K562 (cell line): ENCODE measurements around the gene IGDCC3. TPM values are rescaled to one million over a fixed set of nuclear protein-coding genes. Genes with fewer than 3 reads are reported as not detected.

Experiments used
- ATAC-seq: fragments of 200-7000 bp; cut with Tn5 transposase; 3 replicates; pipeline ENCODE4 v1.9.1; 2020; ENCODE audit warnings: moderate library complexity
- BruUV-seq: library from RNA; stranded (reverse); fragments of 400-500 nt; replicated peaks from 2 replicates; lab custom pipeline; 2021; lab: Mats Ljungman, UMichigan
- CTCF ChIA-PET: fragments of 300-600 bp; formaldehyde crosslinking; extraction: SDS; loops from one replicate; lab custom pipeline; 2021; ENCODE audit warnings: low intra/inter-chr PET ratio; lab: Yijun Ruan, JAX
- POLR2A ChIA-PET: fragments of 300-600, 350-650 bp; sonication (Branson Sonifier 250); formaldehyde crosslinking; extraction: SDS; loops from one replicate; lab custom pipeline; 2021; ENCODE audit warnings: antibody characterized with exemption, inconsistent platforms; lab: Yijun Ruan, JAX
- DNase-seq, 4 experiments: peaks; one replicate each; pipeline versions ENCODE4 v3.0.0 to v3.0.0-alpha.2; 2011 to 2018; ENCODE audit warnings: low spot score in 3 of 4, mixed read lengths in 3 of 4; ENCODE audit errors: extremely low read depth in 1 of 4
- FAIRE-seq: peaks from 2 replicates; lab custom pipeline; 2011; peaks lifted over from hg19 to GRCh38; lab: Jason Lieb, UNC
- H2AFZ ChIP-seq: 2 replicates; pipeline ENCODE4 v1.6.0; 2011; ENCODE audit warnings: low read depth, low read length, control low read depth, inconsistent platforms
- H3K27ac ChIP-seq: fragments of 200-600 bp; 3 replicates; pipeline ENCODE4 v1.8.0; 2011; ENCODE audit warnings: low read depth, mild to moderate bottlenecking, control low read depth, inconsistent platforms, low read length, moderate library complexity, mixed read lengths; ENCODE audit errors: extremely low read depth
- H3K27me3 ChIP-seq, 2 experiments: fragments of 300-600 bp in 1 of 2; 2 replicates in 1 of 2; 3 replicates in 1 of 2; pipeline versions ENCODE4 v1.6.0 to v1.8.0; 2011; ENCODE audit warnings: inconsistent platforms in 2 of 2, low read length in 2 of 2, mild to moderate bottlenecking in 1 of 2, mixed read lengths in 1 of 2, moderate library complexity in 1 of 2; ENCODE audit not compliant: control insufficient read depth in 2 of 2, insufficient read depth in 2 of 2
- H3K36me3 ChIP-seq: fragments of 300-600 bp; 3 replicates; pipeline ENCODE4 v1.8.0; 2011; ENCODE audit warnings: mild to moderate bottlenecking, low read length, inconsistent platforms; ENCODE audit not compliant: control insufficient read depth, insufficient read depth
- H3K4me1 ChIP-seq, 2 experiments: fragments of 200-600 bp in 1 of 2; replicated peaks in 1 of 2; 2 replicates in 1 of 2; 3 replicates in 1 of 2; pipeline versions ENCODE4 v1.5.1 to v1.8.0; 2011; ENCODE audit warnings: inconsistent platforms in 2 of 2, low read length in 2 of 2, mild to moderate bottlenecking in 1 of 2, mixed read lengths in 1 of 2, moderate library complexity in 1 of 2; ENCODE audit not compliant: control insufficient read depth in 2 of 2, insufficient read depth in 2 of 2
- H3K4me2 ChIP-seq: 2 replicates; pipeline ENCODE4 v1.6.1; 2011; ENCODE audit warnings: low read length, control low read depth, inconsistent platforms, mixed read lengths; ENCODE audit not compliant: insufficient read depth
- H3K4me3 ChIP-seq: fragments of 200-600 bp; sonication (generic), shearing (Covaris generic); 2 replicates; pipeline ENCODE4 v1.5.1; 2016; ENCODE audit warnings: control low read depth, inconsistent platforms
- H3K79me2 ChIP-seq: fragments of 200-600 bp; 3 replicates; pipeline ENCODE4 v1.8.0; 2011; ENCODE audit warnings: low read length, inconsistent platforms; ENCODE audit not compliant: control insufficient read depth, insufficient read depth
- H3K9ac ChIP-seq, 2 experiments: 2 replicates each; pipeline versions ENCODE4 v1.6.0 to v1.6.1; 2011; ENCODE audit warnings: low read depth in 2 of 2, low read length in 2 of 2, control low read depth in 1 of 2, inconsistent platforms in 1 of 2, mild to moderate bottlenecking in 1 of 2, mixed read lengths in 1 of 2; ENCODE audit not compliant: insufficient read depth in 1 of 2
- H3K9me1 ChIP-seq: one replicate; pipeline ENCODE4 v1.6.0; 2011; ENCODE audit warnings: inconsistent platforms, mild to moderate bottlenecking, low read length, moderate library complexity; ENCODE audit not compliant: control insufficient read depth, insufficient read depth
- H3K9me3 ChIP-seq: replicated peaks from 2 replicates; pipeline ENCODE4 v1.5.1; 2011; ENCODE audit warnings: low read depth, low read length, inconsistent platforms; ENCODE audit not compliant: control insufficient read depth, insufficient read depth
- H4K20me1 ChIP-seq: replicated peaks from 2 replicates; pipeline ENCODE4 v1.6.1; 2011; ENCODE audit warnings: low read length, inconsistent platforms, mixed read lengths; ENCODE audit not compliant: control insufficient read depth, insufficient read depth
- CHD1 ChIP-seq: fragments of 200-600 bp; sonication (generic); IDR thresholded peaks from one replicate; pipeline ENCODE4 v1.6.1; 2012; ENCODE audit warnings: mild to moderate bottlenecking, moderate library complexity, low read length, inconsistent platforms
- CREBBP ChIP-seq: IDR thresholded peaks from one replicate; pipeline ENCODE4 v1.6.1; 2012; ENCODE audit warnings: low read depth, mild to moderate bottlenecking, control low read depth, inconsistent platforms, low read length
- CXXC5 ChIP-seq: fragments of 250-450 bp; sonication (Bioruptor Pico); IDR thresholded peaks from 2 replicates; pipeline ENCODE4 v1.8.0; 2022; ENCODE audit warnings: inconsistent platforms, mild to moderate bottlenecking, moderate library complexity
- DACH1 ChIP-seq: fragments of 450-650 bp; IDR thresholded peaks from 2 replicates; pipeline ENCODE4 v1.6.1; 2018; ENCODE audit not compliant: partially characterized antibody
- EGR1 ChIP-seq: fragments of 450-650 bp; conservative IDR thresholded peaks from 2 replicates; pipeline ENCODE4 v1.6.1; 2017; ENCODE audit warnings: mild to moderate bottlenecking
- EP400 ChIP-seq: fragments of 450-650 bp; IDR thresholded peaks from 2 replicates; pipeline ENCODE4 v1.6.1; 2017; ENCODE audit warnings: antibody characterized with exemption, mild to moderate bottlenecking, moderate library complexity
- HMG20A ChIP-seq: fragments of 450-650 bp; formaldehyde crosslinking; conservative IDR thresholded peaks from 2 replicates; pipeline ENCODE4 v1.4.0; 2020; ENCODE audit warnings: mild to moderate bottlenecking, mixed read lengths
- LARP7 ChIP-seq: fragments of 450-650 bp; IDR thresholded peaks from 2 replicates; pipeline ENCODE4 v1.6.1; 2016
- NR2C2 ChIP-seq, 2 experiments: fragments of 200-800 bp in 1 of 2; sonication (Bioruptor generic) in 1 of 2; sonication (generic) in 1 of 2; formaldehyde crosslinking in 1 of 2; IDR thresholded peaks; 2 replicates each; pipeline versions ENCODE4 v1.6.1 to v1.8.0; 2016 to 2022; ENCODE audit warnings: mild to moderate bottlenecking in 1 of 2, missing compliant biosample characterization in 1 of 2, missing genetic modification characterization in 1 of 2, missing genetic modification reagents in 1 of 2
- SRSF7 ChIP-seq: fragments of 200-400 bp; formaldehyde crosslinking; optimal IDR thresholded peaks from 2 replicates; pipeline ENCODE3; 2017; ENCODE audit warnings: mild to moderate bottlenecking, low read depth, low read length
- ZFP36 ChIP-seq: fragments of 150-350 bp; IDR thresholded peaks from 2 replicates; pipeline ENCODE4 v1.6.1; 2018; ENCODE audit warnings: low read length, low read depth; ENCODE audit not compliant: partially characterized antibody
- ZNF75A ChIP-seq: fragments of 450-650 bp; formaldehyde crosslinking; IDR thresholded peaks from 2 replicates; pipeline ENCODE4 v1.4.0; 2020; ENCODE audit warnings: mild to moderate bottlenecking
- ZNF778 ChIP-seq: fragments of 450-650 bp; formaldehyde crosslinking; IDR thresholded peaks from 2 replicates; pipeline ENCODE4 v1.4.0; 2020; ENCODE audit warnings: mild to moderate bottlenecking, moderate library complexity
- WGBS: fragments of 100-300 bp; shearing (Covaris generic); methylation state at CpG from one replicate; pipeline ENCODE4 v1.1.6; 2016; ENCODE audit warnings: low coverage, mixed read lengths; ENCODE audit not compliant: insufficient coverage; ENCODE audit errors: missing lambda C conversion rate; 5-methylcytosine and 5-hydroxymethylcytosine counted together
- in situ Hi-C: fragments of 300-500 bp; cut with MboI; formaldehyde crosslinking; loops from 4 replicates; pipeline ENCODE4 v1.15.0; 2018; ENCODE audit warnings: inconsistent platforms, mixed read lengths
- intact Hi-C: fragments of 100-400 bp; cut with micrococcal nuclease; formaldehyde crosslinking; loops from 2 replicates; pipeline ENCODE4 v1.14.2; 2022
- polyA plus RNA-seq, 8 experiments: library from polyadenylated mRNA; depleted of rRNA in 4 of 8; stranded (reverse) in 5 of 8; unstranded in 3 of 8; fragments of >200 nt; fragmentation: Nextera tagmentation in 2 of 8; fragmentation: Illumina TruSeq in 1 of 8; extraction: Ambion mirVana in 2 of 8; extraction: Trizol in 1 of 8; gene quantifications; 2 replicates each; pipeline versions ENCODE4 v1.2.1 to v1.2.3, GENCODE V29; 2011 to 2014; ENCODE audit warnings: inconsistent platforms in 1 of 8, missing spikeins in 1 of 8
- total RNA-seq, 7 experiments: library from RNA; depleted of rRNA in 6 of 7; stranded (reverse); fragments of >200 nt in 6 of 7; fragmentation: Illumina TruSeq in 2 of 7; extraction: Trizol in 2 of 7; gene quantifications; 2 replicates each; pipeline versions ENCODE4 v1.2.1 to v1.2.3, GENCODE V29; 2011 to 2021; ENCODE audit warnings: low replicate concordance in 1 of 7
- TF ChIP-seq, protein P1 (sequence below): IDR thresholded peaks from 2 replicates; pipeline ENCODE4 v1.6.1; 2011; ENCODE audit not compliant: insufficient read length; ENCODE audit errors: extremely low read depth
- TF ChIP-seq, protein P2 (sequence below): fragments of 450-650 bp; IDR thresholded peaks from 2 replicates; pipeline ENCODE4 v1.6.1; 2017; ENCODE audit warnings: mild to moderate bottlenecking, moderate library complexity
- TF ChIP-seq, protein P3 (sequence below): sonication (generic); formaldehyde crosslinking; IDR thresholded peaks from 2 replicates; pipeline ENCODE4 v1.8.0; 2022; ENCODE audit warnings: missing genetic modification reagents, mild to moderate bottlenecking, moderate library complexity, borderline replicate concordance
- TF ChIP-seq, protein P4 (sequence below): fragments of 250-450 bp; sonication (Bioruptor Pico); IDR thresholded peaks from 2 replicates; pipeline ENCODE4 v1.8.0; 2022; ENCODE audit warnings: inconsistent platforms

Gene IGDCC3
- total and polyA plus RNA-seq, 9 of the 15 experiments (the other 6 are each of a cell fraction or from before 2014, with no cell fraction given): not detected

DNA sequence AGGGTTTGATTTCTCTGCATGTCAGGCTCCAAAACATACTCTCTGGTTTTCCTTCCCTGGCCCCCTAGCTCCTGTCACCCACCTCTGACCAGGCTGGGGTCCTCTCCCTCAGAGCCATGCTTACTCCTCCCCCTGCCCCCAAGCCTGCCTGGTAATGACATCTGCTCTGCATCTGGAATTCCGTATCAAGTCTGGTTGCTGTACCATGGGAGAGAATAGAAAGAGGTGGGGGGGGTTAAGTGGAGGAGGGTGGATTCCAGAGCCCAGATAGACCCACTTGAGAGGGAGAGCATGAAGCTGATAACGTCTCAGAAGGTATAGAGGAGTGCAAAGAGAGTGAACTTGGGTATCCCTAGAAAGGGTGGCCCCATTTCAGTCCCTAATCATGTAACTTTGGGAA lies 40.8 kb upstream of the IGDCC3 start (continued):
- TF ChIP-seq, protein P1, sequence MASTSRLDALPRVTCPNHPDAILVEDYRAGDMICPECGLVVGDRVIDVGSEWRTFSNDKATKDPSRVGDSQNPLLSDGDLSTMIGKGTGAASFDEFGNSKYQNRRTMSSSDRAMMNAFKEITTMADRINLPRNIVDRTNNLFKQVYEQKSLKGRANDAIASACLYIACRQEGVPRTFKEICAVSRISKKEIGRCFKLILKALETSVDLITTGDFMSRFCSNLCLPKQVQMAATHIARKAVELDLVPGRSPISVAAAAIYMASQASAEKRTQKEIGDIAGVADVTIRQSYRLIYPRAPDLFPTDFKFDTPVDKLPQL: no peak
- no peak for TF ChIP-seq CXXC5 (CRISPR knock-in tag)

DNA sequence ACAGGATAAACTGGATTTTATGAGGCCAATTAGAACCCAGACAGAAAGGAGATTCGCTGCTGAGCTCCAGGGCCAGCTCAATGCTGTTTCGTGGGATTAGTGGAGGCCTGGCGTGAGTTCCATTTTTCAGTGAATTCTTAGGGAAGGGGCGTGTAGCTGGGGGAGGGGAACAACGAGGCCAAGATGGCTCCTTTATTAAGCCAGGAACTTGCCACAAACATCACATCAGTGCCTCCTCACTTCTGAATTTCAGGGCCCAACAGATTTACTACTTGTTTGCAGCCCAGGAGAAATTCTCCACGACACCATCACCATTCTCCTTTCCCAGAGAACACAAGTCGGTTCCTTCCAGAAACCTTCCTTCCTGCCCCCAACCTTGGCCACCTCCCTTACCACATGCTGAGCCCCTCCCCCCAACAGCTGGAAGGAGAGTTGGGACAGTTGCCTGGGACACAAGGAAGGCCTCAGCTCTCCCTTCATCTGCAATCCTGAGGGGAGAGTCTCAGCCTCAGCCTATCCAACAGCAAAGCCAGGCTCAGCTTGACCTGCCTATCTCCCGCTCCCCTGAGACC lies 39.1 kb upstream of the IGDCC3 start:
- ATAC-seq (no peak), DNase-seq (no peak), FAIRE-seq (peak; percentile 44)
- H3K4me1 ChIP-seq: peaks cover 10 to 15% of the 10 kb centered on the region in 2 experiments; a peak in 4 of 5 replicates
- H2AFZ ChIP-seq: no peak overlapping the region
- no peak overlapping the region for H3K9ac ChIP-seq
- no peak overlapping the region for H3K4me3 ChIP-seq
- WGBS: 25% methylated on average over 5 of the region's 8 CpGs
- in situ Hi-C loops: no loop called here
- H3K9me1 ChIP-seq: no peaks in the 10 kb centered on the region
- peaks cover 12 to 28% of the 10 kb centered on the region in 2 experiments; a peak in 3 of 5 replicates for H3K27me3 ChIP-seq
- H3K79me2 ChIP-seq: no peaks in the 10 kb centered on the region
- CTCF ChIA-PET: no interaction called here
- intact Hi-C loops: no loop called here
- no peaks in the 10 kb centered on the region for H3K36me3 ChIP-seq
- 0 out of 2 replicates have a peak, but pooled peaks cover 1% of the 10 kb centered on the region for H4K20me1 ChIP-seq
- H3K27ac ChIP-seq: no peak overlapping the region
- BruUV-seq: no TSS peak
- no peaks in the 10 kb centered on the region for H3K9me3 ChIP-seq
- POLR2A ChIA-PET: interaction anchor here (1.6 to 2.3 kb wide), 2 partner anchors 11 to 112 kb away, joined by 3 to 8 read pairs; partner anchors contain the start of gene RNU5B-1
- no peak overlapping the region for H3K4me2 ChIP-seq
- TF ChIP-seq, protein P2, sequence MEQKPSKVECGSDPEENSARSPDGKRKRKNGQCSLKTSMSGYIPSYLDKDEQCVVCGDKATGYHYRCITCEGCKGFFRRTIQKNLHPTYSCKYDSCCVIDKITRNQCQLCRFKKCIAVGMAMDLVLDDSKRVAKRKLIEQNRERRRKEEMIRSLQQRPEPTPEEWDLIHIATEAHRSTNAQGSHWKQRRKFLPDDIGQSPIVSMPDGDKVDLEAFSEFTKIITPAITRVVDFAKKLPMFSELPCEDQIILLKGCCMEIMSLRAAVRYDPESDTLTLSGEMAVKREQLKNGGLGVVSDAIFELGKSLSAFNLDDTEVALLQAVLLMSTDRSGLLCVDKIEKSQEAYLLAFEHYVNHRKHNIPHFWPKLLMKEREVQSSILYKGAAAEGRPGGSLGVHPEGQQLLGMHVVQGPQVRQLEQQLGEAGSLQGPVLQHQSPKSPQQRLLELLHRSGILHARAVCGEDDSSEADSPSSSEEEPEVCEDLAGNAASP: no peak
- TF ChIP-seq, protein P3, sequence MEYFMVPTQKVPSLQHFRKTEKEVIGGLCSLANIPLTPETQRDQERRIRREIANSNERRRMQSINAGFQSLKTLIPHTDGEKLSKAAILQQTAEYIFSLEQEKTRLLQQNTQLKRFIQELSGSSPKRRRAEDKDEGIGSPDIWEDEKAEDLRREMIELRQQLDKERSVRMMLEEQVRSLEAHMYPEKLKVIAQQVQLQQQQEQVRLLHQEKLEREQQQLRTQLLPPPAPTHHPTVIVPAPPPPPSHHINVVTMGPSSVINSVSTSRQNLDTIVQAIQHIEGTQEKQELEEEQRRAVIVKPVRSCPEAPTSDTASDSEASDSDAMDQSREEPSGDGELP: peak; percentile 44; the same call in 1 of the 2 replicates
- TF ChIP-seq HMG20A (CRISPR knock-in tag): no peak
- TF ChIP-seq SRSF7: no peak
- TF ChIP-seq EP400: no peak
- no peak for TF ChIP-seq ZNF75A
- no peak for TF ChIP-seq CREBBP
- TF ChIP-seq, protein P4, sequence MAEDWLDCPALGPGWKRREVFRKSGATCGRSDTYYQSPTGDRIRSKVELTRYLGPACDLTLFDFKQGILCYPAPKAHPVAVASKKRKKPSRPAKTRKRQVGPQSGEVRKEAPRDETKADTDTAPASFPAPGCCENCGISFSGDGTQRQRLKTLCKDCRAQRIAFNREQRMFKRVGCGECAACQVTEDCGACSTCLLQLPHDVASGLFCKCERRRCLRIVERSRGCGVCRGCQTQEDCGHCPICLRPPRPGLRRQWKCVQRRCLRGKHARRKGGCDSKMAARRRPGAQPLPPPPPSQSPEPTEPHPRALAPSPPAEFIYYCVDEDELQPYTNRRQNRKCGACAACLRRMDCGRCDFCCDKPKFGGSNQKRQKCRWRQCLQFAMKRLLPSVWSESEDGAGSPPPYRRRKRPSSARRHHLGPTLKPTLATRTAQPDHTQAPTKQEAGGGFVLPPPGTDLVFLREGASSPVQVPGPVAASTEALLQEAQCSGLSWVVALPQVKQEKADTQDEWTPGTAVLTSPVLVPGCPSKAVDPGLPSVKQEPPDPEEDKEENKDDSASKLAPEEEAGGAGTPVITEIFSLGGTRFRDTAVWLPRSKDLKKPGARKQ (CRISPR knock-in tag): no peak
- no peak for TF ChIP-seq ZNF778 (CRISPR knock-in tag)
- no peak for TF ChIP-seq LARP7
- peak; percentile 17 for TF ChIP-seq DACH1
- no peak for TF ChIP-seq EGR1
- no peak for TF ChIP-seq ZFP36
- no peak for TF ChIP-seq CHD1
- no peak for TF ChIP-seq NR2C2 (CRISPR knock-in tag; IDR thresholded peaks at IDR 0.05)
- no peak for TF ChIP-seq NR2C2 (tag; IDR thresholded peaks at IDR 0.05)
